Measurements from ENCODE around the gene XRCC1.
A peak's percentile ranks its signal among the peaks of the same experiment; 100 is the strongest.

The XRCC1 gene

DNA sequence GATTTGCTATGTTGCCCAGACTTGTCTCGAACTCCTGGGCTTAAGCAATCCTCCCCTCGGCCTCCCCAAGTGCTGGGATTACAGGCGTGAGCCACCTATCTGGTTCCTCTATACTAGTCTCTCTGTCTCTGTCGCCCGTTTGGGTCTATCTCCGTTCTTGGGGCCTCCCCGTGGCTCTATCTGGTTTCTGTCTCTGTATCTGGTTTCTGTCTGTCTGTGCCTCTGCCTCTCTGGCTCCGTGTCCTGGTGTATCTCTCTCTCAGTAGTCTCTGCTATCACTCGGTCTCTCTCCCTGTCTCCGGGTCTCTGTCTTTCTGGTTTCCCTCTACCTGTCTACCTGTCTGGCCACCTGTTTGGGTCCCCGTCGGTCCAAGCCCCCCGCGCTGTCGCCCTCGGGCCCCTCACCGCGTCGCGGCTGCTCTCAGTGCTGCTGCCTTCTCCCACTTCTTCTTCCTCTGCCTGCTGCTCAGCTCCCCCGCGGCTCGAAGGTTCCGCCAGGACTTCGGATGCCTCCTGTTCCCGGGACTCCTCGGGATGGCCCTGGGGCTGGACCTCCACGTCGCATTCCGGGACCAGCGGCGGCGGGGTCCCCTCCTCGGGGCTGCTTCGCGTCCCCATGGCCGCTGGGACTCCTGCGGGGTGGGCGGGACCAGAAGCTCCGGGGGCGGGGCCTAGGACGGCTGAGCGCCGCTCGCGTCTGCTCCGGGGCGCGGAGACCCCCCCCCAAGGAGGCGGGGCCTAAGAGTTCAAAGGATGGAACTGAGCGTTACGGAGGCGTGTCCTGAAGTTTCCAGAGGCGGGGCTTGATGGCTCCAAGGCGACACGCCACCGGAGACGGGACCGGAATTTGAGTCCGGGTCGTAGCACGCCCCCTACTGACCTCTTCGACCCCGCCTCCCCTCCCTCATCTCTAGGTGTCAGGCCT is 71.6 kb downstream of the XRCC1 start:
- peak overlapping the region; percentile 97 for H2AFZ ChIP-seq (ENCODE audit: low read depth, low read length)
- peak overlapping the region; percentile 68 for H3K27ac ChIP-seq (ENCODE audit: low read length)
- TF ChIP-seq, protein P1, sequence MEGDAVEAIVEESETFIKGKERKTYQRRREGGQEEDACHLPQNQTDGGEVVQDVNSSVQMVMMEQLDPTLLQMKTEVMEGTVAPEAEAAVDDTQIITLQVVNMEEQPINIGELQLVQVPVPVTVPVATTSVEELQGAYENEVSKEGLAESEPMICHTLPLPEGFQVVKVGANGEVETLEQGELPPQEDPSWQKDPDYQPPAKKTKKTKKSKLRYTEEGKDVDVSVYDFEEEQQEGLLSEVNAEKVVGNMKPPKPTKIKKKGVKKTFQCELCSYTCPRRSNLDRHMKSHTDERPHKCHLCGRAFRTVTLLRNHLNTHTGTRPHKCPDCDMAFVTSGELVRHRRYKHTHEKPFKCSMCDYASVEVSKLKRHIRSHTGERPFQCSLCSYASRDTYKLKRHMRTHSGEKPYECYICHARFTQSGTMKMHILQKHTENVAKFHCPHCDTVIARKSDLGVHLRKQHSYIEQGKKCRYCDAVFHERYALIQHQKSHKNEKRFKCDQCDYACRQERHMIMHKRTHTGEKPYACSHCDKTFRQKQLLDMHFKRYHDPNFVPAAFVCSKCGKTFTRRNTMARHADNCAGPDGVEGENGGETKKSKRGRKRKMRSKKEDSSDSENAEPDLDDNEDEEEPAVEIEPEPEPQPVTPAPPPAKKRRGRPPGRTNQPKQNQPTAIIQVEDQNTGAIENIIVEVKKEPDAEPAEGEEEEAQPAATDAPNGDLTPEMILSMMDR (IDR thresholded peaks at IDR 0.05; ENCODE audit: borderline replicate concordance, extremely low read depth, low read length, poor library complexity, severe bottlenecking): peak; percentile 57
- TF ChIP-seq EZH2 (IDR thresholded peaks at IDR 0.05; ENCODE audit: borderline replicate concordance, low read depth, low read length, severe bottlenecking): no peak
- no peaks in the 10 kb centered on the region for H3K9me3 ChIP-seq (ENCODE audit: insufficient read depth, low read length, severe bottlenecking)
- no peaks in the 10 kb centered on the region for H4K20me1 ChIP-seq (ENCODE audit: insufficient read depth, low read length)
- peak overlapping the region; percentile 33 to 76 for H3K4me3 ChIP-seq (ENCODE audit: low read depth in 1 of 2, low read length in 2 of 2)
- DNase-seq (peak; percentile 98), ATAC-seq (ENCODE audit: insufficient read depth, low read depth) (peak; percentile 88)
- H3K79me2 ChIP-seq (ENCODE audit: insufficient read depth, low read length): no peaks in the 10 kb centered on the region
- H3K27me3 ChIP-seq (ENCODE audit: insufficient read depth, low read length, poor library complexity): no peaks in the 10 kb centered on the region
- H3K4me1 ChIP-seq (ENCODE audit: insufficient read depth, low read length): peaks cover 24% of the 10 kb centered on the region
- peak overlapping the region; percentile 96 for H3K4me2 ChIP-seq (ENCODE audit: insufficient read depth, low read length)
- peak overlapping the region; percentile 73 for H3K9ac ChIP-seq (ENCODE audit: low read depth, low read length)
- 0 out of 2 replicates have a peak, but pooled peaks cover 5% of the 10 kb centered on the region for H3K36me3 ChIP-seq (ENCODE audit: insufficient read depth, low read length)

DNA sequence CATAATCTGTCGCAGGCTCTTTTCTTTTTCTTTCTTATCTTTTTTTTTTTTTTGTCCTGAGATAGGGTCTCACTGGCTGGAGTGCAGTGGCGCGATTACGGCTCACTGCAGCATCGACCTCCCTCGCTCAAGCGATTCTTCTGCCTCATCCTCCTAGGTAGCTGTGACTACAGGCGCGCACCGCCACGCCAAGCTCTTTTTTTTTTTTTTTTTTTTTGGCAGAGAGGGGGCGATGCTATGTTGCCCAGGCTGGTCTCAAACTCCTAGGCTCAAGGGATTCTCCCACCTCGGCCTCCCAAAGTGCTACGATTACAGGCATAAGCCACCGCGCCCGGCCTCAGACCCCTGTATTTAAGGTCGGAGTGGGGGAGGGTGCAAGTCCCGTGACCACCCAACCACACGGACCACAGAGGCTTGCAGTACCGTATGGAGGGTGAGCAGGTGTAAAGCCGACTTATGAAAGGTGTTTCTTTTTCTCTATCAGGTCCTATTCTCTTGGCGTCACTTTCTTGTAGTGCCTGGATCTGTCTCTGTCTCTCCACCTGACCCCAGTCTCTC is 72.8 kb downstream of the XRCC1 start:
- H3K36me3 ChIP-seq (ENCODE audit: insufficient read depth, low read length): no peaks in the 10 kb centered on the region
- H3K4me2 ChIP-seq (ENCODE audit: insufficient read depth, low read length): peak overlapping the region; percentile 96; the same call in 1 of the 2 replicates
- TF ChIP-seq, protein P1 (IDR thresholded peaks at IDR 0.05; ENCODE audit: borderline replicate concordance, extremely low read depth, low read length, poor library complexity, severe bottlenecking): no peak
- TF ChIP-seq EZH2 (IDR thresholded peaks at IDR 0.05; ENCODE audit: borderline replicate concordance, low read depth, low read length, severe bottlenecking): no peak
- no peak overlapping the region for H3K27ac ChIP-seq (ENCODE audit: low read length)
- DNase-seq: no peak
- H3K4me3 ChIP-seq (ENCODE audit: low read depth in 1 of 2, low read length in 2 of 2): no peak overlapping the region
- H3K4me1 ChIP-seq (ENCODE audit: insufficient read depth, low read length): peaks cover 24% of the 10 kb centered on the region
- H2AFZ ChIP-seq (ENCODE audit: low read depth, low read length): no peak overlapping the region
- no peak for ATAC-seq (ENCODE audit: insufficient read depth, low read depth)
- H3K9ac ChIP-seq (ENCODE audit: low read depth, low read length): no peak overlapping the region
- no peaks in the 10 kb centered on the region for H3K27me3 ChIP-seq (ENCODE audit: insufficient read depth, low read length, poor library complexity)
- no peaks in the 10 kb centered on the region for H3K79me2 ChIP-seq (ENCODE audit: insufficient read depth, low read length)
- no peaks in the 10 kb centered on the region for H3K9me3 ChIP-seq (ENCODE audit: insufficient read depth, low read length, severe bottlenecking)
- no peaks in the 10 kb centered on the region for H4K20me1 ChIP-seq (ENCODE audit: insufficient read depth, low read length)

DNA sequence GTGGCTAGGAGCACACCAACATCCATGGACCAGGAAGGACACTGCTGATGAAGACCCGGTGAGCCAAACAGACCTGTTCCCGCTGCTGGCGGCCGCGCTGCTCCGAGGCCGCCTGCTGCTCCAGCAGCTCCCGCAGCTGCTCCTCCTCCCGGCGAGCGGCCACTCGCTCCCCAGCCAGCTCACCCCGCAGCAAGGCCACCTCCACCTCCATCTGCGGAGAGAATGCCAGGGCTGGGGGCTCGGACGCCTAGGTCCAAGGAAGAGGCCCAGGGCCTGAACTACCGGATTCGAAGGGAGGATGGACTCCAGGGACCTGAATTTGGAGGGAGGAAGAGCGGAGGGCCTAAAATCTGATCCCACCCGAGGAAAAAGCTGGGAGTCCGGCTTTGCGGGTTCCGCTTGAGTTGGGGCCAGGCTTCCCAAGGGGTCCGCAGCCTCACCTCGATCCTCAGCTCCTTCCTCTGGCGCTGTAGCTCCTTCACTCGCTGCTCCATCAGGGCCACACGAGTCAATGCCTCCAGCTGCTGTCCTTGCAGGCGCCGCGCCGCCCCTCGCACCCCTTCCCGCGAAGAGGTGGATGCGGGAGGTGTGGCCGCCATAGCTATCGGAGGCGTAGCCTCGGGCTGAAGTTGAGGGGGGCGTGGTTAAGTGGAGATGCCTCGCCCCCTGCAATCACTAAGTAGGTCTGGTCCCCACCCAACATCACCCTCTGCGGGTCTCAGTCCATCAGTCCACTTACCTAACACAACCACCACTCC is 73.5 kb downstream of the XRCC1 start:
- H4K20me1 ChIP-seq (ENCODE audit: insufficient read depth, low read length): no peaks in the 10 kb centered on the region
- H3K4me2 ChIP-seq (ENCODE audit: insufficient read depth, low read length): no peak overlapping the region
- H3K36me3 ChIP-seq (ENCODE audit: insufficient read depth, low read length): peaks cover 3% of the 10 kb centered on the region; the same call in 1 of the 2 replicates
- H3K9me3 ChIP-seq (ENCODE audit: insufficient read depth, low read length, severe bottlenecking): no peaks in the 10 kb centered on the region
- TF ChIP-seq, protein P1 (IDR thresholded peaks at IDR 0.05; ENCODE audit: borderline replicate concordance, extremely low read depth, low read length, poor library complexity, severe bottlenecking): no peak
- no peak for TF ChIP-seq EZH2 (IDR thresholded peaks at IDR 0.05; ENCODE audit: borderline replicate concordance, low read depth, low read length, severe bottlenecking)
- no peaks in the 10 kb centered on the region for H3K27me3 ChIP-seq (ENCODE audit: insufficient read depth, low read length, poor library complexity)
- H2AFZ ChIP-seq (ENCODE audit: low read depth, low read length): no peak overlapping the region
- no peak overlapping the region for H3K27ac ChIP-seq (ENCODE audit: low read length)
- H3K4me1 ChIP-seq (ENCODE audit: insufficient read depth, low read length): peaks cover 24% of the 10 kb centered on the region
- ATAC-seq (ENCODE audit: insufficient read depth, low read depth) (no peak), DNase-seq (no peak)
- no peak overlapping the region for H3K4me3 ChIP-seq (ENCODE audit: low read depth in 1 of 2, low read length in 2 of 2)
- H3K9ac ChIP-seq (ENCODE audit: low read depth, low read length): no peak overlapping the region
- no peaks in the 10 kb centered on the region for H3K79me2 ChIP-seq (ENCODE audit: insufficient read depth, low read length)
